ENCODE measurements around the gene SH3BGRL3. TPM values are rescaled to one million over a fixed set of nuclear protein-coding genes. Genes with fewer than 3 reads are reported as not detected.

Gene SH3BGRL3
- polyA plus RNA-seq, 2 of the 4 experiments (the other 2 are of a cell fraction) = 38.7 to 78.6 TPM

- Histone ChIP-seq H3K4me2 (no peak overlapping the region), H3K27ac (no peak overlapping the region), H3K4me3 (no peak overlapping the region), H3K9me3 (no peaks in the 10 kb centered on the region), H3K4me1 (no peaks in the 10 kb centered on the region)
- CTCF ChIA-PET = interaction anchor here (0.7 to 2.6 kb wide), 2 partner anchors 20 to 65 kb away, joined by 3 to 14 read pairs; partner anchors contain the start of gene CEP85
- TF ChIP-seq PHF8 (IDR thresholded peaks at IDR 0.05; ENCODE audit: borderline replicate concordance, low read depth) = no peak
- no peak for TF ChIP-seq MAZ (IDR thresholded peaks at IDR 0.05; ENCODE audit: borderline replicate concordance, low read depth, low read length)
- no peak for TF ChIP-seq CHD4 (IDR thresholded peaks at IDR 0.05; ENCODE audit: borderline replicate concordance)
- no peak for TF ChIP-seq RARB (CRISPR knock-in tag; IDR thresholded peaks at IDR 0.05)
- TF ChIP-seq ZSCAN20 (CRISPR knock-in tag; IDR thresholded peaks at IDR 0.05) = no peak
- TF ChIP-seq KDM5A (IDR thresholded peaks at IDR 0.05) = no peak
- no peak for TF ChIP-seq EHF (CRISPR knock-in tag; IDR thresholded peaks at IDR 0.05)
- TF ChIP-seq ZC3H11A (IDR thresholded peaks at IDR 0.05) = no peak
- no peak for TF ChIP-seq POLR2AphosphoS2 (conservative IDR thresholded peaks at IDR 0.05; ENCODE audit: low read length)
- TF ChIP-seq ESRRA (IDR thresholded peaks at IDR 0.05; ENCODE audit: borderline replicate concordance, low read length) = no peak
- TF ChIP-seq, protein P1, sequence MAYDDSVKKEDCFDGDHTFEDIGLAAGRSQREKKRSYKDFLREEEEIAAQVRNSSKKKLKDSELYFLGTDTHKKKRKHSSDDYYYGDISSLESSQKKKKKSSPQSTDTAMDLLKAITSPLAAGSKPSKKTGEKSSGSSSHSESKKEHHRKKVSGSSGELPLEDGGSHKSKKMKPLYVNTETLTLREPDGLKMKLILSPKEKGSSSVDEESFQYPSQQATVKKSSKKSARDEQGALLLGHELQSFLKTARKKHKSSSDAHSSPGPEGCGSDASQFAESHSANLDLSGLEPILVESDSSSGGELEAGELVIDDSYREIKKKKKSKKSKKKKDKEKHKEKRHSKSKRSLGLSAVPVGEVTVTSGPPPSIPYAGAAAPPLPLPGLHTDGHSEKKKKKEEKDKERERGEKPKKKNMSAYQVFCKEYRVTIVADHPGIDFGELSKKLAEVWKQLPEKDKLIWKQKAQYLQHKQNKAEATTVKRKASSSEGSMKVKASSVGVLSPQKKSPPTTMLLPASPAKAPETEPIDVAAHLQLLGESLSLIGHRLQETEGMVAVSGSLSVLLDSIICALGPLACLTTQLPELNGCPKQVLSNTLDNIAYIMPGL (CRISPR knock-in tag; IDR thresholded peaks at IDR 0.05; ENCODE audit: borderline replicate concordance) = no peak
- POLR2A ChIA-PET = no interaction called here
- DNase-seq (ENCODE audit: low read depth in 1 of 2, low spot score in 1 of 2) = no peak
- no peak for FAIRE-seq
- ATAC-seq = no peak
- WGBS (ENCODE audit: missing lambda C conversion rate) = 92% methylated on average over 3 of the region's 3 CpGs
Measured at GRCh38 chr1:26254404-26254803, 25.5 kb upstream of the SH3BGRL3 start.

DNA sequence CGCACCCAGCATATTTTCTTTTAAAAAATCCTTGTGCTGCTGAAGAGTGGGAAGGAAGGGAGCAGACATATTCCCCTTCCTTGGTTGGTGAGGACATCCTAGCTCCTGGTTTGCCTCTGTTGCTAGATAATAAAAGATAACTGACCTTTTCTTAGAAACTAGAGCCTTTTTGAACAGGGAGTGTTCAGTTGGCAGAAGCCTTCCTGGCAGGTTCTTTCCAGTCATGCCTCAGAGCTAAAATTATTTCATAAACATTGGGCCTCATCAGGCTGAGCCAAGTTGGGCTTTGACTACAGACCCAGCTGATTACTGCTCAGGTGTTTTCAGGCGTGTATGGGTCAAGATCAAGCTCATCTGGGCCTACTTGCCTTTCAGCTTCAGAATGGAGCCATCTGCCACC lies 22.7 kb upstream of the SH3BGRL3 start:
- ATAC-seq (no peak), FAIRE-seq (no peak), DNase-seq (ENCODE audit: low read depth in 1 of 2, low spot score in 1 of 2) (no peak)
- TF ChIP-seq RFX5 (IDR thresholded peaks at IDR 0.05) (no peak), CBX8 (IDR thresholded peaks at IDR 0.05) (no peak), POLR2AphosphoS2 (conservative IDR thresholded peaks at IDR 0.05; ENCODE audit: low read length) (no peak), HDAC2 (IDR thresholded peaks at IDR 0.05) (no peak), FOXS1 (CRISPR knock-in tag; IDR thresholded peaks at IDR 0.05) (no peak)
- no peaks in the 10 kb centered on the region for H3K4me1 ChIP-seq
- POLR2A ChIA-PET = no interaction called here
- no peak overlapping the region for H3K4me2 ChIP-seq
- H3K9me3 ChIP-seq = no peaks in the 10 kb centered on the region
- no peak overlapping the region for H3K4me3 ChIP-seq
- 92% methylated on average over 2 of the region's 2 CpGs for WGBS (ENCODE audit: missing lambda C conversion rate)
- CTCF ChIA-PET = interaction anchor here (0.6 to 1.7 kb wide), 7 partner anchors 18 to 160 kb away, joined by 3 to 5 read pairs (median 3); partner anchors contain the start of gene SH3BGRL3
- H3K27ac ChIP-seq = no peak overlapping the region

DNA sequence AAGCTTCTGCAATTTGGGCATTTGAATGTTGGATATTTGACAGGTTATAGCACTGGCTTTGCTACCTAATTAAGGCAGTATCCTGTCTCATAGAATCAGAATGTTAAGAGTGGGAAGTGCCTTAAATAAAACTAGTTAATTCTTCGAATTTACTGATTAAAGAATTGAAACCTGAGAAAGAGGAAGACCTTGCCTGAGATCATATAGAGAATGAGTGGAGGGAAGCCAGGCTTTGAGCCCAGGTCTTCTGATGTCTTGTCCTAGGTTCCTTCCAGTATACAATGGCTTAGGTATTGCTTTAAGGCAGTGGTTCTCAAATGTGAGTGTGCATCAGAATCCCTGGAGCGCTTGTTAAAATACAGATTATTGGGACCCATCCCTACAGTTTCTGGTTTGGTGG lies 20.9 kb upstream of the SH3BGRL3 start:
- H3K4me2 ChIP-seq = no peak overlapping the region
- no peak overlapping the region for H3K4me3 ChIP-seq
- H3K9me3 ChIP-seq = no peaks in the 10 kb centered on the region
- WGBS (ENCODE audit: missing lambda C conversion rate) = 93% methylated on average over 2 of the region's 2 CpGs
- no peak for ATAC-seq
- CTCF ChIA-PET = interaction anchor here (1.3 to 1.5 kb wide), 2 partner anchors 10 to 16 kb away, joined by 3 to 4 read pairs; no protein-coding TSS in a partner anchor
- TF ChIP-seq MAFK (IDR thresholded peaks at IDR 0.05; ENCODE audit: partially characterized antibody) (no peak), CTCF (IDR thresholded peaks at IDR 0.05) (no peak), RCOR1 (IDR thresholded peaks at IDR 0.05; ENCODE audit: low read depth, low read length) (no peak), CHD4 (IDR thresholded peaks at IDR 0.05; ENCODE audit: borderline replicate concordance) (no peak), KDM1A (IDR thresholded peaks at IDR 0.05; ENCODE audit: low read depth) (no peak), NPAS2 (CRISPR knock-in tag; IDR thresholded peaks at IDR 0.05; ENCODE audit: borderline replicate concordance) (no peak), ZNF302 (CRISPR knock-in tag; IDR thresholded peaks at IDR 0.05) (no peak), TFCP2L1 (CRISPR knock-in tag; IDR thresholded peaks at IDR 0.05) (no peak), ZFP36 (IDR thresholded peaks at IDR 0.05; ENCODE audit: borderline replicate concordance, partially characterized antibody) (no peak), HOXA7 (CRISPR knock-in tag; IDR thresholded peaks at IDR 0.05) (no peak), HEYL (CRISPR knock-in tag; IDR thresholded peaks at IDR 0.05) (no peak), REST (IDR thresholded peaks at IDR 0.05) (no peak)
- TF ChIP-seq, protein P1 (CRISPR knock-in tag; IDR thresholded peaks at IDR 0.05; ENCODE audit: borderline replicate concordance) = no peak
- H3K4me1 ChIP-seq = no peaks in the 10 kb centered on the region
- no peak for FAIRE-seq
- H3K27ac ChIP-seq = no peak overlapping the region
- POLR2A ChIA-PET = no interaction called here
- DNase-seq (ENCODE audit: low read depth in 1 of 2, low spot score in 1 of 2) = no peak

All from A549 (cell line).